GM06990 (cell line): Measurements from ENCODE around the gene SIPA1.
A peak's percentile ranks its signal among the peaks of the same experiment; 100 is the strongest.
"Not testable (repeated sequence)": the region's sequence is repeated elsewhere in the genome, so short reads cannot be mapped to it uniquely, and the experiment has no call there.

ENCODE experiments used
- DNase-seq: peaks from one replicate; pipeline ENCODE4 v3.0.0-alpha.2; 2011; ENCODE audit not compliant: insufficient read length; ENCODE audit errors: extremely low read depth
- H3K27me3 ChIP-seq: replicated peaks from 2 replicates; pipeline ENCODE4 v1.6.0; 2011; ENCODE audit warnings: low read length; ENCODE audit not compliant: control insufficient read depth, insufficient read depth
- H3K36me3 ChIP-seq: 2 replicates; pipeline ENCODE4 v1.5.1; 2011; ENCODE audit warnings: low read length; ENCODE audit not compliant: control insufficient read depth, insufficient read depth
- H3K4me3 ChIP-seq: replicated peaks from 2 replicates; pipeline ENCODE4 v1.5.1; 2011; ENCODE audit warnings: low read depth, mild to moderate bottlenecking, control low read depth, low read length
- TF ChIP-seq, protein P1 (sequence below): IDR thresholded peaks from 2 replicates; pipeline ENCODE4 v1.5.1; 2011; ENCODE audit warnings: low read length, control low read depth, mild to moderate bottlenecking, inconsistent platforms; ENCODE audit not compliant: insufficient read depth, poor library complexity, severe bottlenecking

The SIPA1 gene

GRCh38 chr11:65654375-65655349 is 16.8 kb downstream of the SIPA1 start:
- no peak overlapping the region for H3K4me3 ChIP-seq
- DNase-seq: peak; percentile 12
- no peaks in the 10 kb centered on the region for H3K27me3 ChIP-seq
- peaks cover 51% of the 10 kb centered on the region for H3K36me3 ChIP-seq
- TF ChIP-seq, protein P1, sequence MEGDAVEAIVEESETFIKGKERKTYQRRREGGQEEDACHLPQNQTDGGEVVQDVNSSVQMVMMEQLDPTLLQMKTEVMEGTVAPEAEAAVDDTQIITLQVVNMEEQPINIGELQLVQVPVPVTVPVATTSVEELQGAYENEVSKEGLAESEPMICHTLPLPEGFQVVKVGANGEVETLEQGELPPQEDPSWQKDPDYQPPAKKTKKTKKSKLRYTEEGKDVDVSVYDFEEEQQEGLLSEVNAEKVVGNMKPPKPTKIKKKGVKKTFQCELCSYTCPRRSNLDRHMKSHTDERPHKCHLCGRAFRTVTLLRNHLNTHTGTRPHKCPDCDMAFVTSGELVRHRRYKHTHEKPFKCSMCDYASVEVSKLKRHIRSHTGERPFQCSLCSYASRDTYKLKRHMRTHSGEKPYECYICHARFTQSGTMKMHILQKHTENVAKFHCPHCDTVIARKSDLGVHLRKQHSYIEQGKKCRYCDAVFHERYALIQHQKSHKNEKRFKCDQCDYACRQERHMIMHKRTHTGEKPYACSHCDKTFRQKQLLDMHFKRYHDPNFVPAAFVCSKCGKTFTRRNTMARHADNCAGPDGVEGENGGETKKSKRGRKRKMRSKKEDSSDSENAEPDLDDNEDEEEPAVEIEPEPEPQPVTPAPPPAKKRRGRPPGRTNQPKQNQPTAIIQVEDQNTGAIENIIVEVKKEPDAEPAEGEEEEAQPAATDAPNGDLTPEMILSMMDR: no peak

GRCh38 chr11:65655570-65656332 is 17.9 kb downstream of the SIPA1 start:
- peak; percentile 15 for DNase-seq
- H3K36me3 ChIP-seq: peaks cover 51% of the 10 kb centered on the region
- no peaks in the 10 kb centered on the region for H3K27me3 ChIP-seq
- TF ChIP-seq, protein P1: no peak
- H3K4me3 ChIP-seq: no peak overlapping the region

DNA sequence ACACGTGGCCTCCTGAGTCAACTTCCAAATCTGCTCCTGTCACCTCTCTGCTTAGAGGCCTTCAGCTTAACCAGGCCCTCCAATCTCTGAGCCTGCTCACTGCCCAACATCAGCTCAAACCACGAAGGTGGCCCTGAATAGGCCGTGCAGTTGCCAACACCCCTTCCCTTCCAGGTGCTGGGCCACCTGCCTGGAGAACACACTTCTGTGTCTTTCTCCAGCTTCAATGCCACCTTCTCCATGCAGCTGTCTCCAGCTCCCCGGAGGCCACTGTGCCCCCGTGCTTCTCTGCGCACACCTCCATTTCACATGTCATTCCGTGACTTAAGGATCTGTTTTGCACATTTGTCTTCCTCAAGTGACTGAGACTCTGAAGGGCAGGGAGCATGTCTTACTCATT is 19.5 kb downstream of the SIPA1 start:
- Histone ChIP-seq H3K27me3 (no peaks in the 10 kb centered on the region), H3K4me3 (no peak overlapping the region), H3K36me3 (peaks cover 48% of the 10 kb centered on the region)
- DNase-seq: no peak
- TF ChIP-seq, protein P1: no peak

DNA sequence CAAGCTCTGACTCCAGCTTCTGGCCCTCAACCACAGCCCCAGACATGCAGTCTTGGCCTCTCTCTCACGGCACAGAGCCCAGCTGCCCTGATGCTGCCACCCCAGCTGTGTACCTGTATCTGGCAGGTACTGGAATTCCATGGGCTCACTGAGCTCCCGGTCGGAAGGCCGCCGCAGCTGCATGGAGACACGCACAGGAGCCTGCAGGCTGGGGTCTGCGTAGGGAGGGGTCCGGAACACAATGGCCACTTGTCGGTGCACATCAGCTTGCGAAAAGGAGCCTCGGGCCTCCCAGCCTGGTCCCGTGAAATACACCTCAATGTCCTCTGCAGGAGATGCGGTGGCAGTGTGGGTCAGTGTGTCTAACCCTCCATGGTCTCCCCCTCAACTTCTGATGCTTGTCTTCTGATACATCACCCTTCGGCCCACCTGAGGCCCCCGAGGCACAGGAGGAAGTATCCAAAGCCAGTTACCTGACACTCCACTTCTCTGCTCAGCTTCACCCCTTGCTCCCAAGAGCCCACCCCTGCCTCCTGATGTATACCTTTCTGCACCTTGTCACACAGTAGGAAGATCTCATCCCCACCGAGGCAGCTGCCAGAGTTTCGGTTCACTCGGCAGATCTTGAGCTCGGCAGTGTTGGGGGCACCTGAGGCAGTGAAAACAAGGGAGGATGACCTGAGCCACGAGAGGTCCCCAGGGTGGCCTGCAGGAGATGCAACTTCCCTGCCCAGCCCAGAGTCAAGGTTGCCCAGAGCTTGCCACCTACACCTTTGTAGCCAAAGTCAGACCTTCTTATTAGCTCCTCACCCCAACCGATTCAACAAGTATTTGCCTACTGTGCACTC is 20.5 kb downstream of the SIPA1 start:
- DNase-seq: no peak
- no peak overlapping the region for H3K4me3 ChIP-seq
- TF ChIP-seq, protein P1: no peak
- peaks cover 48% of the 10 kb centered on the region for H3K36me3 ChIP-seq
- H3K27me3 ChIP-seq: no peaks in the 10 kb centered on the region

- Histone ChIP-seq H3K36me3 (peaks cover 42% of the 10 kb centered on the region), H3K4me3 (no peak overlapping the region), H3K27me3 (no peaks in the 10 kb centered on the region)
- TF ChIP-seq, protein P1: no peak
- no peak for DNase-seq
Measured at GRCh38 chr11:65660038-65660437, 22.1 kb downstream of the SIPA1 start.

DNA sequence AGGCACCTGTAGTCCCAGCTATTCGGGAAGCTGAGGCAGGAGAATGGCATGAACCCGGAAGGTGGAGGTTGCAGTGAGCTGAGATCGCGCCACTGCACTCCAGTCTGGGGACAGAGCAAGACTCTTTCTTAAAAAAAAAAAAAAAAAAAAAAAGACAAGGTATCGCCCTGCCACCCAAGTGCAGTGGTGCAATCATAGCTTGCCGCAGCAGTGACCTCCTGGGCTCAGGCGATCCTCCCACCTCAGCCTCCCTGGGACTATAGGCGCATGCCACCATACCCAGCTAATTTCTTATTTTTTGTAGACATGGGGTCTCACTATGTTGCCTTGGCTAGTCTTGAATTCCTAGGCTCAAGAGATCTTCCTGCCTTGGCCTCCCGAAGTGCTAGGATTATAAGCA is 23.0 kb downstream of the SIPA1 start:
- not testable (repeated sequence) for DNase-seq, H3K27me3 ChIP-seq, H3K4me3 ChIP-seq
- H3K36me3 ChIP-seq: peaks cover 37% of the 10 kb centered on the region
